Smooth muscle cell (in vitro differentiated cells): Measurements from ENCODE around the gene YIF1A. TPM values are rescaled to one million over a fixed set of nuclear protein-coding genes. Genes with fewer than 3 reads are reported as not detected.

ENCODE experiments used
- DNase-seq: peaks from one replicate; lab custom pipeline; 2025; ENCODE audit not compliant: unreplicated experiment; lab: John Stamatoyannopoulos, UW
- H2AFZ ChIP-seq: fragments of 200-600 bp; sonication (generic); 2 replicates; pipeline ENCODE4 v1.6.0; 2016; ENCODE audit warnings: antibody characterized with exemption, low read depth, mild to moderate bottlenecking
- H3F3A ChIP-seq: fragments of 200-600 bp; sonication (generic); 2 replicates; pipeline ENCODE4 v1.6.0; 2017; ENCODE audit warnings: antibody characterized with exemption, low read depth
- H3K27ac ChIP-seq: fragments of 200-600 bp; sonication (generic); 2 replicates; pipeline ENCODE4 v1.5.1; 2016; ENCODE audit warnings: low read depth, mild to moderate bottlenecking
- H3K27me3 ChIP-seq: fragments of 200-600 bp; sonication (generic); 2 replicates; pipeline ENCODE4 v1.6.1; 2016; ENCODE audit warnings: low read depth, mild to moderate bottlenecking
- H3K36me3 ChIP-seq: fragments of 200-600 bp; sonication (generic); 2 replicates; pipeline ENCODE4 v1.5.1; 2016; ENCODE audit warnings: low read depth
- H3K4me1 ChIP-seq: fragments of 200-600 bp; sonication (generic); 2 replicates; pipeline ENCODE4 v1.5.1; 2016; ENCODE audit warnings: low read depth
- H3K4me2 ChIP-seq: fragments of 200-600 bp; sonication (generic); 2 replicates; pipeline ENCODE4 v1.6.0; 2016; ENCODE audit warnings: mild to moderate bottlenecking
- H3K4me3 ChIP-seq: fragments of 200-600 bp; sonication (generic); 2 replicates; pipeline ENCODE4 v1.5.1; 2016; ENCODE audit warnings: mild to moderate bottlenecking
- H3K79me2 ChIP-seq: fragments of 200-600 bp; sonication (generic); 2 replicates; pipeline ENCODE4 v1.6.0; 2016; ENCODE audit warnings: low read depth, mild to moderate bottlenecking
- H3K9ac ChIP-seq: fragments of 200-600 bp; sonication (generic); 2 replicates; pipeline ENCODE4 v1.6.0; 2016; ENCODE audit warnings: low read depth
- H3K9me3 ChIP-seq: fragments of 200-600 bp; sonication (generic); replicated peaks from 2 replicates; pipeline ENCODE4 v1.5.1; 2016; ENCODE audit warnings: low read depth
- H4K20me1 ChIP-seq: fragments of 200-600 bp; sonication (generic); 2 replicates; pipeline ENCODE4 v1.6.0; 2016; ENCODE audit warnings: low read depth
- WGBS: methylation state at CpG from one replicate; pipeline ENCODE4 v1.1.7; 2016; ENCODE audit warnings: low lambda C conversion rate; 5-methylcytosine and 5-hydroxymethylcytosine counted together
- polyA plus RNA-seq: library from polyadenylated mRNA; unstranded; fragments of >200 nt; fragmentation: Nextera tagmentation; extraction: Ambion mirVana; gene quantifications from 2 replicates; pipeline ENCODE4 v1.2.1, GENCODE V29; 2016
- total RNA-seq: library from RNA; depleted of rRNA; stranded (reverse); fragments of >200 nt; gene quantifications from 2 replicates; pipeline ENCODE4 v1.2.3, GENCODE V29; 2014
- TF ChIP-seq, protein P1 (sequence below): fragments of 200-600 bp; sonication (generic); IDR thresholded peaks from 2 replicates; pipeline ENCODE4 v1.5.1; 2017; ENCODE audit warnings: borderline replicate concordance, mild to moderate bottlenecking, antibody characterized with exemption; ENCODE audit not compliant: insufficient read depth, poor library complexity, severe bottlenecking

Gene YIF1A
- total and polyA plus RNA-seq, 2 experiments from 2014 or later = 195 to 365 TPM

DNA sequence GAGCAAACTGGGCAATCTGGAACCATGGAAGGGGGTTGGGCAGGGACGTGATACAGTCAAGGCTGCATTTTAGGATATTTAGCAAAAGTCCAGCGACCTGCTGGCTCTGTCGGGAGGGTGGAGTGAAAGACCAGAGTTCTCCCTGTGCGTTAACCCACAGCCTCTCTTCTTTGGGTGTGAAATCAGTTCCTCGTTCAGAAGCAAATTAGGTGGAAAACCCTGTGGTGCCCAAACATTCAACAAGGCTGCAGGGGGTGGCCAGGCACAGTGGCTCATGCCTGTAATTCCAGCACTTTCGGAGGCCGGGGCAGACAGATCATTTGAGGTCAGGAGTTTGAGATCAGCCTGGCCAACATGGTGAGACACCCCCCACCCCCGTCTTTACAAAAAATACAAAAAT is 8.7 kb upstream of the YIF1A start:
- no peak overlapping the region for H3K27ac ChIP-seq
- no peak overlapping the region for H3K4me3 ChIP-seq
- H3K9ac ChIP-seq = no peak overlapping the region
- 71% methylated on average over 8 of the region's 8 CpGs for WGBS
- no peaks in the 10 kb centered on the region for H4K20me1 ChIP-seq
- H3K9me3 ChIP-seq = no peaks in the 10 kb centered on the region
- no peaks in the 10 kb centered on the region for H3K79me2 ChIP-seq
- H3K36me3 ChIP-seq = no peaks in the 10 kb centered on the region
- no peaks in the 10 kb centered on the region for H3F3A ChIP-seq
- no peak overlapping the region for H2AFZ ChIP-seq
- TF ChIP-seq, protein P1, sequence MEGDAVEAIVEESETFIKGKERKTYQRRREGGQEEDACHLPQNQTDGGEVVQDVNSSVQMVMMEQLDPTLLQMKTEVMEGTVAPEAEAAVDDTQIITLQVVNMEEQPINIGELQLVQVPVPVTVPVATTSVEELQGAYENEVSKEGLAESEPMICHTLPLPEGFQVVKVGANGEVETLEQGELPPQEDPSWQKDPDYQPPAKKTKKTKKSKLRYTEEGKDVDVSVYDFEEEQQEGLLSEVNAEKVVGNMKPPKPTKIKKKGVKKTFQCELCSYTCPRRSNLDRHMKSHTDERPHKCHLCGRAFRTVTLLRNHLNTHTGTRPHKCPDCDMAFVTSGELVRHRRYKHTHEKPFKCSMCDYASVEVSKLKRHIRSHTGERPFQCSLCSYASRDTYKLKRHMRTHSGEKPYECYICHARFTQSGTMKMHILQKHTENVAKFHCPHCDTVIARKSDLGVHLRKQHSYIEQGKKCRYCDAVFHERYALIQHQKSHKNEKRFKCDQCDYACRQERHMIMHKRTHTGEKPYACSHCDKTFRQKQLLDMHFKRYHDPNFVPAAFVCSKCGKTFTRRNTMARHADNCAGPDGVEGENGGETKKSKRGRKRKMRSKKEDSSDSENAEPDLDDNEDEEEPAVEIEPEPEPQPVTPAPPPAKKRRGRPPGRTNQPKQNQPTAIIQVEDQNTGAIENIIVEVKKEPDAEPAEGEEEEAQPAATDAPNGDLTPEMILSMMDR = no peak
- no peak overlapping the region for H3K4me2 ChIP-seq
- no peaks in the 10 kb centered on the region for H3K4me1 ChIP-seq
- DNase-seq = no peak
- peaks cover 14% of the 10 kb centered on the region for H3K27me3 ChIP-seq

DNA sequence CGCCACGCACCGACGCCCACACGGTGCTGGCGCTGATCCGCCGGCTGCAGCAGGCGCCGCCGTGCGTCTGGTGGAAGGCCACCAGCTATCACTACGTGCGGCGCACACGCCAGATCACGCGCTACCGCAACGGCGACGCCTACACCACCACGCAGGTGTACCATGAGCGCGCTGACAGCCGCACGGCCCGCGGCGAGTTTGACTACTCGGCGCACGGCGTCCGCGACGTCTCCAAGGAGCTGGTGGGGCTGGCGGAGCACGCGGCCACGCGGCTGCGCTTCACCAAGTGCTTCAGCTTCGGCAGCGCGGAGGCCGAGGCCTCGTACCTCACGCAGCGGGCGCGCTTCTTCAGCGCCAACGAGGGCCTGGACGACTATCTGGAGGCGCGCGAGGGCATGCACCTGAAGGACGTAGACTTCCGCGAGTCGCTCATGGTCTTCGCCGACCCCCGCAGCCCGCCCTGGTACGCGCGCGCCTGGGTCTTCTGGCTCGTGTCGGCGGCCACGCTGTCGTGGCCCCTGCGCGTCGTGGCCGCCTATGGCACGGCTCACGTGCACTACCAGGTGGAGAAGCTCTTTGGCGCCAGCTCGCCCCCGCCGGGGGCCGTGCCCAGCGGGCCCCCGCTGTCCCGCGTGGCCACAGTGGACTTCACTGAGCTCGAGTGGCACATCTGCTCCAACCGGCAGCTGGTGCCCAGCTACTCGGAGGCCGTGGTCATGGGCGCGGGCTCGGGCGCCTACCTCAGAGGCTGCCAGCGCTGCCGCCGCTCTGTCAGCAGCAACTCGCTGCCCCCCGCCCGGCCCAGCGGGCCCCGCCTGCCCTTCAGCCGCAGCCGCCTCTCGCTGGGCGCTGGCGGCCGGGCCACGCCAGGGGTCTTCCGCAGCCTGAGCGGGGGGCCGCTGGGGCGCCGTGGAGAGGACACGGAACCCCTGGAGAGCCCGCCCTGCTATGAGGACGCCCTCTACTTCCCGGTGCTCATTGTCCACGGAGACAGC is 6.0 kb upstream of the YIF1A start:
- Histone ChIP-seq H3K27ac (no peak overlapping the region), H4K20me1 (peaks cover 4% of the 10 kb centered on the region), H3K9me3 (no peaks in the 10 kb centered on the region), H3K27me3 (peaks cover 35% of the 10 kb centered on the region), H3K4me1 (peaks cover 3% of the 10 kb centered on the region), H3K9ac (no peak overlapping the region), H3K36me3 (no peaks in the 10 kb centered on the region), H3K4me2 (no peak overlapping the region), H2AFZ (no peak overlapping the region), H3K79me2 (no peaks in the 10 kb centered on the region), H3F3A (no peaks in the 10 kb centered on the region), H3K4me3 (no peak overlapping the region)
- TF ChIP-seq, protein P1 = no peak
- DNase-seq = no peak
- 96% methylated on average over 112 of the region's 123 CpGs for WGBS

DNA sequence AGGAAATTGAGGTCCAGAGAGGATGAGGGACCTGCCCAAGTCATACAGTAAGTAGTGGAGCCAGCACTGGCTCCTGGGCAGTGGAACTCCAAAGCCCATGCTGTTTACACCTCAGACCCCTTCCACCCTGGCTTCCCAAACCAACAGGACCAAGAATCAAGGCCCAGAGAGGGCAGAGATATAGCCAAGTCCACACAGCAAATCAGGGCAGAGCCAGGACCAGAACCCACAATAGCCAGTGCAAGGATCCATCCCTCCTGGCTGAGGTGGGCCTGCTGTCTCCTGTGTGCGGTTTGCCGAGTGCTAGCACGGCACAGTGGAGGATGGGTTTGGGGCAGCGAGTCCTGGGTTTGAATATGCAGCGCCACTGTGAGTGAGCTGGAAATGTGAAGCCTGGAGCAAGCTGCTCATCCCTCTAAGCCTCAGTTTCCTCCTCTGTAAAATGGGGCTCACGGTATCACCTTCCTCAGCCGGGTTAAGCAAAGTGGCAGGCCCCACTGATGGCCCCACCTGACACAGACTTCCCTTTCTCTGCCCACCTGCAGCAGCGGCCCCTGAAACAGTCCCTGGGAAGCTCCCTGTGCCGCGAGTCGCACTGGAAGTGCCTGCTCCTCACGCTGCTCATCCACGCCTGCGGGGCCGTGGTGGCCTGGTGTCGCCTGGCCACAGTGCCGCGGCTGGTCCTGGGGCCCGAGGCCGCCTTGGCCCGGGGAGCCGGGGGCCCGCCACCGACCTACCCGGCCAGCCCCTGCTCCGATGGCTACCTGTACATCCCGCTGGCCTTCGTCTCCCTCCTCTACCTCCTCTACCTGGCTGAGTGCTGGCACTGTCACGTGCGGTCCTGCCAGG is 5.1 kb upstream of the YIF1A start:
- 92% methylated on average over 24 of the region's 30 CpGs for WGBS
- Histone ChIP-seq H3K4me3 (no peak overlapping the region), H3K9ac (no peak overlapping the region), H3K4me2 (no peak overlapping the region), H3K27ac (no peak overlapping the region), H3K36me3 (no peaks in the 10 kb centered on the region), H3F3A (no peaks in the 10 kb centered on the region), H4K20me1 (peaks cover 7% of the 10 kb centered on the region), H3K4me1 (peaks cover 6% of the 10 kb centered on the region), H2AFZ (no peak overlapping the region), H3K9me3 (no peaks in the 10 kb centered on the region), H3K79me2 (no peaks in the 10 kb centered on the region), H3K27me3 (peaks cover 35% of the 10 kb centered on the region)
- no peak for DNase-seq
- TF ChIP-seq, protein P1 = no peak
